ENCODE measurements around the gene LAS1L.

DNA sequence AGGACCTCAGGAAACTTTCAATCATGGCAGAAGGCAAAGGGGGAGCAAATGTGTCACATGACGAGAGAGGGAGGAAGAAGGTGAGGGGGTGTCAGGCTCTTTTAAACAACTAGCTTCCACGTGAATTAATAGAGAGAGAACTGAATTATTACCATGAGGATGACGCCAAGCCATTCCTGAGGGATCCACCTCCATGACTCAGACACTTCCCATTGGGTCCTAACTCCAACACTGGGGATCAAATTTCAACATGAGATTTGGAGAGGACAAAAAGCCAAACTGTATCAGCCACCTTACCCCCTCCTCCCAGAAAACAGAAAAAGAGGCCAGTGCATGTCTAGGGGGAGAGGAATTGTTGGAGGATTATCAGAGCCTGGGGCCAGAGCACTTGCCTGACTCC lies 40.4 kb upstream of the LAS1L start:
- no peak for TF ChIP-seq CTCF (IDR thresholded peaks at IDR 0.05; ENCODE audit: low read depth, low read length, missing input control)
- TF ChIP-seq, protein P1, sequence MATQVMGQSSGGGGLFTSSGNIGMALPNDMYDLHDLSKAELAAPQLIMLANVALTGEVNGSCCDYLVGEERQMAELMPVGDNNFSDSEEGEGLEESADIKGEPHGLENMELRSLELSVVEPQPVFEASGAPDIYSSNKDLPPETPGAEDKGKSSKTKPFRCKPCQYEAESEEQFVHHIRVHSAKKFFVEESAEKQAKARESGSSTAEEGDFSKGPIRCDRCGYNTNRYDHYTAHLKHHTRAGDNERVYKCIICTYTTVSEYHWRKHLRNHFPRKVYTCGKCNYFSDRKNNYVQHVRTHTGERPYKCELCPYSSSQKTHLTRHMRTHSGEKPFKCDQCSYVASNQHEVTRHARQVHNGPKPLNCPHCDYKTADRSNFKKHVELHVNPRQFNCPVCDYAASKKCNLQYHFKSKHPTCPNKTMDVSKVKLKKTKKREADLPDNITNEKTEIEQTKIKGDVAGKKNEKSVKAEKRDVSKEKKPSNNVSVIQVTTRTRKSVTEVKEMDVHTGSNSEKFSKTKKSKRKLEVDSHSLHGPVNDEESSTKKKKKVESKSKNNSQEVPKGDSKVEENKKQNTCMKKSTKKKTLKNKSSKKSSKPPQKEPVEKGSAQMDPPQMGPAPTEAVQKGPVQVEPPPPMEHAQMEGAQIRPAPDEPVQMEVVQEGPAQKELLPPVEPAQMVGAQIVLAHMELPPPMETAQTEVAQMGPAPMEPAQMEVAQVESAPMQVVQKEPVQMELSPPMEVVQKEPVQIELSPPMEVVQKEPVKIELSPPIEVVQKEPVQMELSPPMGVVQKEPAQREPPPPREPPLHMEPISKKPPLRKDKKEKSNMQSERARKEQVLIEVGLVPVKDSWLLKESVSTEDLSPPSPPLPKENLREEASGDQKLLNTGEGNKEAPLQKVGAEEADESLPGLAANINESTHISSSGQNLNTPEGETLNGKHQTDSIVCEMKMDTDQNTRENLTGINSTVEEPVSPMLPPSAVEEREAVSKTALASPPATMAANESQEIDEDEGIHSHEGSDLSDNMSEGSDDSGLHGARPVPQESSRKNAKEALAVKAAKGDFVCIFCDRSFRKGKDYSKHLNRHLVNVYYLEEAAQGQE (IDR thresholded peaks at IDR 0.05): no peak
- no peak for TF ChIP-seq MAX (IDR thresholded peaks at IDR 0.05)
- TF ChIP-seq TAF1 (conservative IDR thresholded peaks at IDR 0.05): no peak
- TF ChIP-seq JUND (IDR thresholded peaks at IDR 0.05): no peak
- TF ChIP-seq, protein P2, sequence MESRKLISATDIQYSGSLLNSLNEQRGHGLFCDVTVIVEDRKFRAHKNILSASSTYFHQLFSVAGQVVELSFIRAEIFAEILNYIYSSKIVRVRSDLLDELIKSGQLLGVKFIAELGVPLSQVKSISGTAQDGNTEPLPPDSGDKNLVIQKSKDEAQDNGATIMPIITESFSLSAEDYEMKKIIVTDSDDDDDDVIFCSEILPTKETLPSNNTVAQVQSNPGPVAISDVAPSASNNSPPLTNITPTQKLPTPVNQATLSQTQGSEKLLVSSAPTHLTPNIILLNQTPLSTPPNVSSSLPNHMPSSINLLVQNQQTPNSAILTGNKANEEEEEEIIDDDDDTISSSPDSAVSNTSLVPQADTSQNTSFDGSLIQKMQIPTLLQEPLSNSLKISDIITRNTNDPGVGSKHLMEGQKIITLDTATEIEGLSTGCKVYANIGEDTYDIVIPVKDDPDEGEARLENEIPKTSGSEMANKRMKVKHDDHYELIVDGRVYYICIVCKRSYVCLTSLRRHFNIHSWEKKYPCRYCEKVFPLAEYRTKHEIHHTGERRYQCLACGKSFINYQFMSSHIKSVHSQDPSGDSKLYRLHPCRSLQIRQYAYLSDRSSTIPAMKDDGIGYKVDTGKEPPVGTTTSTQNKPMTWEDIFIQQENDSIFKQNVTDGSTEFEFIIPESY (IDR thresholded peaks at IDR 0.05): no peak
